ENCODE data around the gene CALN1. TPM values are rescaled to one million over a fixed set of nuclear protein-coding genes. Genes with fewer than 3 reads are reported as not detected.
A peak's percentile ranks its signal among the peaks of the same experiment; 100 is the strongest.

Gene CALN1
- polyA plus RNA-seq, 3 donors: under 0.01 TPM; not detected in 2

DNA sequence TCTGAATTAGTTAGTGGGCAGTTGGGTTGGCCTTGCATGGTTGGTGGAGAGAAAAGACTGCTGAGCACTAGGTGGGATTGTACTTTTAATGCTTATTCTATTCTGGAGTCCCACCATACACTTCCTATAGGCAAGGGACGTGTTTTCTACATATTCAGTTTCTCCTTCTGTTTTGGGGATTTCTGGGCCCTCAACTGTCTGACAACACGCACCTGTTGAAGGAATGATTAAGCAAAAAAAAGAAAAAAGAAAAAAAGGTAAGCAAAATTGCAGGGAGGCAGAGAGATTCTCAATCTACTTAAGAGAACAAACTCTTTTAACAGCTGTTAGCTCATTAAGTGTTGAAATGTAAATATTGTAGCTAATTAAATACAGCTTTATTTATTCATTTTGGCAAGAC is 541.3 kb downstream of the CALN1 start:
- no peak overlapping the region for H2AFZ ChIP-seq (ENCODE audit: insufficient read depth, low read depth, low read length, poor library complexity, severe bottlenecking)
- no peaks in the 10 kb centered on the region for H3K36me3 ChIP-seq (replicated peaks in 1 of 2; ENCODE audit: control insufficient read depth in 1 of 2, insufficient read depth in 2 of 2, low read length in 2 of 2)
- no peak overlapping the region for H3K27ac ChIP-seq (ENCODE audit: low read depth in 1 of 2, low read length in 2 of 2)
- peaks cover 8 to 39% (median 16%) of the 10 kb centered on the region in 7 donors for H3K9me3 Mint-ChIP-seq
- H3K9me3 ChIP-seq (replicated peaks in 1 of 2; ENCODE audit: control insufficient read depth in 1 of 2, insufficient read depth in 1 of 2, low read length in 2 of 2): peaks cover 4 to 16% of the 10 kb centered on the region in 2 donors
- no peaks in the 10 kb centered on the region for H3K79me2 ChIP-seq (ENCODE audit: insufficient read depth, low read length)
- H3K4me3 Mint-ChIP-seq: no peak overlapping the region
- DNase-seq: no peak
- H3K4me2 ChIP-seq (replicated peaks; ENCODE audit: extremely low read depth, low read length, poor library complexity, severe bottlenecking): no peak overlapping the region
- no peak overlapping the region for H3K9ac ChIP-seq (ENCODE audit: insufficient read depth, low read length, poor library complexity, severe bottlenecking)
- no CpG with 5 or more reads among the region's 2 CpGs for WGBS (ENCODE audit: insufficient coverage)
- H3K4me3 ChIP-seq (replicated peaks in 1 of 3; ENCODE audit: low read depth in 2 of 3, low read length in 3 of 3): no peak overlapping the region
- no peaks in the 10 kb centered on the region for H4K20me1 ChIP-seq (ENCODE audit: insufficient read depth, low read length)
- intact Hi-C loops (cut with micrococcal nuclease): no loop called here
- H3K27me3 ChIP-seq (ENCODE audit: control insufficient read depth in 2 of 2, insufficient read depth in 2 of 2, low read length in 2 of 2): no peaks in the 10 kb centered on the region
- no peaks in the 10 kb centered on the region for H3K36me3 Mint-ChIP-seq
- peaks cover 0 to 1% (median 1%) of the 10 kb centered on the region in 3 donors for H3K27me3 Mint-ChIP-seq (ENCODE audit: low read depth in 3 of 3)
- H3K4me1 ChIP-seq (ENCODE audit: control insufficient read depth in 1 of 2, insufficient read depth in 2 of 2, low read length in 2 of 2): peaks cover 0 to 11% of the 10 kb centered on the region in 2 donors
- H3K4me1 Mint-ChIP-seq: peaks cover 8% of the 10 kb centered on the region
- H3K27ac Mint-ChIP-seq: no peak overlapping the region
- TF ChIP-seq CTCF (IDR thresholded peaks at IDR 0.05): no peak

DNA sequence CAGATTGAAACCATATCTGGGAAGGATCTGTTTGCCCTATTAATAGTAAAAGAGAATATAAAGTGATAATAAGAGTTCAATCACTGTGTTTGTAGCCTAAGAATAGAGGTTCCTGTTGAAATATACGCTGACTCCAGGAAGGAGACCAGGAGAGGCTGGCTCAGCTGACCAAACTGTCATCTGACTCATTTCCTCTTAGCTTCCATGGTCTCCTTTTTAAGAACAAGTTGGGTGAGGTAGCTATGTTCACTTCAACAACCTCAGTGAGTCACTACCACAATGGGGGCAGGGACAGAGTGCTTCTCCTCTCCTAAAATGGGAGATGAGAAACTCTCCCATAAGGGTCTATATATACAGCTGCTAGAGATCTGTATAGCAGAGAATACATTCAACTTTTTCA is 543.3 kb downstream of the CALN1 start:
- Histone ChIP-seq H3K9ac (ENCODE audit: insufficient read depth, low read length, poor library complexity, severe bottlenecking) (no peak overlapping the region), H3K27ac (ENCODE audit: low read depth in 1 of 2, low read length in 2 of 2) (peak overlapping the region in 1 of 2 donors; percentile 50), H4K20me1 (ENCODE audit: insufficient read depth, low read length) (no peaks in the 10 kb centered on the region), H3K36me3 (replicated peaks in 1 of 2; ENCODE audit: control insufficient read depth in 1 of 2, insufficient read depth in 2 of 2, low read length in 2 of 2) (no peaks in the 10 kb centered on the region), H2AFZ (ENCODE audit: insufficient read depth, low read depth, low read length, poor library complexity, severe bottlenecking) (peak overlapping the region; percentile 30), H3K27me3 (ENCODE audit: control insufficient read depth in 2 of 2, insufficient read depth in 2 of 2, low read length in 2 of 2) (no peaks in the 10 kb centered on the region), H3K4me3 (replicated peaks in 1 of 3; ENCODE audit: low read depth in 2 of 3, low read length in 3 of 3) (peak overlapping the region in 1 of 3 experiments; percentile 19), H3K4me2 (replicated peaks; ENCODE audit: extremely low read depth, low read length, poor library complexity, severe bottlenecking) (peak overlapping the region; percentile 28), H3K4me1 (ENCODE audit: control insufficient read depth in 1 of 2, insufficient read depth in 2 of 2, low read length in 2 of 2) (peaks cover 0 to 11% of the 10 kb centered on the region in 2 donors), H3K79me2 (ENCODE audit: insufficient read depth, low read length) (no peaks in the 10 kb centered on the region), H3K9me3 (replicated peaks in 1 of 2; ENCODE audit: control insufficient read depth in 1 of 2, insufficient read depth in 1 of 2, low read length in 2 of 2) (peaks cover 0 to 7% of the 10 kb centered on the region in 2 donors)
- no peaks in the 10 kb centered on the region for H3K36me3 Mint-ChIP-seq
- 0% methylated on average over 1 of the region's 1 CpG for WGBS (ENCODE audit: insufficient coverage)
- DNase-seq: peak; percentile 7 to 53 (median 23)
- peak overlapping the region; percentile 18 to 86 (median 70) for H3K27ac Mint-ChIP-seq
- peaks cover 8% of the 10 kb centered on the region for H3K4me1 Mint-ChIP-seq
- H3K27me3 Mint-ChIP-seq (ENCODE audit: low read depth in 3 of 3): peaks cover 0 to 1% (median 1%) of the 10 kb centered on the region in 3 donors
- no peak overlapping the region for H3K4me3 Mint-ChIP-seq
- no peak for TF ChIP-seq CTCF (IDR thresholded peaks at IDR 0.05)
- intact Hi-C loops (cut with micrococcal nuclease): no loop called here
- H3K9me3 Mint-ChIP-seq: peaks cover 8 to 36% (median 20%) of the 10 kb centered on the region in 7 donors

Measured in CD14-positive monocyte (primary cell).